ENCODE measurements around the gene ZNF446.

Gene ZNF446

GRCh38 chr19:58475714-58476497 lies at the start of gene ZNF446:
TSS of gene ZNF446 (plus strand) at chr19:58476352. CDS start at chr19:58477219, 867 bp downstream.
- Histone ChIP-seq H3K4me2 (ENCODE audit: insufficient read depth, low read length) (peak within 1 kb of the TSS; percentile 96), H3K27ac (ENCODE audit: low read length) (peak within 1 kb of the TSS; percentile 92), H4K20me1 (ENCODE audit: insufficient read depth, low read length) (peaks cover 8% of the 10 kb centered on the region; the same call in 1 of the 2 replicates), H3K9me3 (ENCODE audit: insufficient read depth, low read length, severe bottlenecking) (no peaks in the 10 kb centered on the region), H3K79me2 (ENCODE audit: insufficient read depth, low read length) (0 out of 2 replicates have a peak, but pooled peaks cover 8% of the 10 kb centered on the region), H3K27me3 (ENCODE audit: insufficient read depth, low read length, poor library complexity) (no peaks in the 10 kb centered on the region), H3K4me1 (ENCODE audit: insufficient read depth, low read length) (peaks cover 38% of the 10 kb centered on the region), H3K4me3 (ENCODE audit: low read depth in 1 of 2, low read length in 2 of 2) (peak within 1 kb of the TSS; percentile 65 to 88), H2AFZ (ENCODE audit: low read depth, low read length) (peak within 1 kb of the TSS; percentile 95), H3K9ac (ENCODE audit: low read depth, low read length) (peak within 1 kb of the TSS; percentile 94), H3K36me3 (ENCODE audit: insufficient read depth, low read length) (peaks cover 44% of the 10 kb centered on the region)
- DNase-seq (peak; percentile 99), ATAC-seq (ENCODE audit: insufficient read depth, low read depth) (peak; percentile 90)
- TF ChIP-seq EZH2 (IDR thresholded peaks at IDR 0.05; ENCODE audit: borderline replicate concordance, low read depth, low read length, severe bottlenecking): no peak
- peak; percentile 24 for TF ChIP-seq CTCF (IDR thresholded peaks at IDR 0.05; ENCODE audit: borderline replicate concordance, extremely low read depth, low read length, poor library complexity, severe bottlenecking)

GRCh38 chr19:58428617-58429016 lies 47.5 kb upstream of the ZNF446 start:
- no peaks in the 10 kb centered on the region for H3K36me3 ChIP-seq (ENCODE audit: insufficient read depth, low read length)
- no peak overlapping the region for H3K4me2 ChIP-seq (ENCODE audit: insufficient read depth, low read length)
- H2AFZ ChIP-seq (ENCODE audit: low read depth, low read length): no peak overlapping the region
- H3K4me1 ChIP-seq (ENCODE audit: insufficient read depth, low read length): no peaks in the 10 kb centered on the region
- DNase-seq: no peak
- no peaks in the 10 kb centered on the region for H4K20me1 ChIP-seq (ENCODE audit: insufficient read depth, low read length)
- H3K79me2 ChIP-seq (ENCODE audit: insufficient read depth, low read length): no peaks in the 10 kb centered on the region
- H3K9ac ChIP-seq (ENCODE audit: low read depth, low read length): no peak overlapping the region
- H3K27me3 ChIP-seq (ENCODE audit: insufficient read depth, low read length, poor library complexity): no peaks in the 10 kb centered on the region
- no peak overlapping the region for H3K4me3 ChIP-seq (ENCODE audit: low read depth in 1 of 2, low read length in 2 of 2)
- no peak for ATAC-seq (ENCODE audit: insufficient read depth, low read depth)
- H3K9me3 ChIP-seq (ENCODE audit: insufficient read depth, low read length, severe bottlenecking): no peaks in the 10 kb centered on the region
- no peak for TF ChIP-seq EZH2 (IDR thresholded peaks at IDR 0.05; ENCODE audit: borderline replicate concordance, low read depth, low read length, severe bottlenecking)
- TF ChIP-seq CTCF (IDR thresholded peaks at IDR 0.05; ENCODE audit: borderline replicate concordance, extremely low read depth, low read length, poor library complexity, severe bottlenecking): no peak
- H3K27ac ChIP-seq (ENCODE audit: low read length): no peak overlapping the region

- H3K27ac ChIP-seq (ENCODE audit: low read length): no peak overlapping the region
- no peak overlapping the region for H3K9ac ChIP-seq (ENCODE audit: low read depth, low read length)
- H3K36me3 ChIP-seq (ENCODE audit: insufficient read depth, low read length): no peaks in the 10 kb centered on the region
- no peaks in the 10 kb centered on the region for H3K9me3 ChIP-seq (ENCODE audit: insufficient read depth, low read length, severe bottlenecking)
- no peak overlapping the region for H3K4me2 ChIP-seq (ENCODE audit: insufficient read depth, low read length)
- H3K27me3 ChIP-seq (ENCODE audit: insufficient read depth, low read length, poor library complexity): no peaks in the 10 kb centered on the region
- ATAC-seq (ENCODE audit: insufficient read depth, low read depth) (no peak), DNase-seq (no peak)
- H3K4me3 ChIP-seq (ENCODE audit: low read depth in 1 of 2, low read length in 2 of 2): no peak overlapping the region
- TF ChIP-seq CTCF (IDR thresholded peaks at IDR 0.05; ENCODE audit: borderline replicate concordance, extremely low read depth, low read length, poor library complexity, severe bottlenecking) (no peak), EZH2 (IDR thresholded peaks at IDR 0.05; ENCODE audit: borderline replicate concordance, low read depth, low read length, severe bottlenecking) (no peak)
- no peaks in the 10 kb centered on the region for H3K4me1 ChIP-seq (ENCODE audit: insufficient read depth, low read length)
- H3K79me2 ChIP-seq (ENCODE audit: insufficient read depth, low read length): no peaks in the 10 kb centered on the region
- no peaks in the 10 kb centered on the region for H4K20me1 ChIP-seq (ENCODE audit: insufficient read depth, low read length)
- H2AFZ ChIP-seq (ENCODE audit: low read depth, low read length): no peak overlapping the region
Measured at GRCh38 chr19:58429745-58430144, 46.4 kb upstream of the ZNF446 start.

Measured in DND-41 (cell line).